GM19035 (cell line): ENCODE results near the gene ELOVL7.
"Not testable (repeated sequence)": the region's sequence is repeated elsewhere in the genome, so short reads cannot be mapped to it uniquely, and the experiment has no call there.

Experiments
- ATAC-seq: cut with Tn5 transposase; IDR thresholded peaks from one replicate; pipeline ENCODE4 v1.9.1; 2021; ENCODE audit not compliant: unreplicated experiment

The ELOVL7 gene

GRCh38 chr5:60797482-60798153 lies 46.5 kb downstream of the ELOVL7 start:
- ATAC-seq: no peak

- not testable (repeated sequence) for ATAC-seq
These were observed 48.6 kb downstream of the ELOVL7 start for GRCh38 chr5:60795424-60795950.

GRCh38 chr5:60794691-60795090 lies 49.4 kb downstream of the ELOVL7 start:
- no peak for ATAC-seq

- no peak for ATAC-seq
These were observed 51.6 kb downstream of the ELOVL7 start for GRCh38 chr5:60792438-60792837.

- ATAC-seq: no peak
These were observed 54.5 kb downstream of the ELOVL7 start for GRCh38 chr5:60789551-60789950.

- no peak for ATAC-seq
These were observed 55.1 kb downstream of the ELOVL7 start for GRCh38 chr5:60788863-60789513.

- ATAC-seq: no peak
These were observed 64.6 kb downstream of the ELOVL7 start for GRCh38 chr5:60779466-60779865.

GRCh38 chr5:60776343-60776742 lies 67.7 kb downstream of the ELOVL7 start:
- no peak for ATAC-seq

GRCh38 chr5:60765019-60765709 lies 78.9 kb downstream of the ELOVL7 start:
- no peak for ATAC-seq

GRCh38 chr5:60763061-60763460 lies 81.0 kb downstream of the ELOVL7 start:
- ATAC-seq: no peak

GRCh38 chr5:60754495-60754894 lies 89.6 kb downstream of the ELOVL7 start:
- no peak for ATAC-seq

- ATAC-seq: no peak
These were observed 99.4 kb downstream of the ELOVL7 start for GRCh38 chr5:60744682-60745081.

- no peak for ATAC-seq
These were observed 100.4 kb downstream of the ELOVL7 start for GRCh38 chr5:60743511-60744314.

GRCh38 chr5:60740322-60740721 lies 103.7 kb downstream of the ELOVL7 start:
- no peak for ATAC-seq

- ATAC-seq: no peak
These were observed 105.1 kb downstream of the ELOVL7 start for GRCh38 chr5:60738933-60739332.

- ATAC-seq: no peak
These were observed 105.6 kb downstream of the ELOVL7 start for GRCh38 chr5:60738461-60738860.

GRCh38 chr5:60730858-60731257 lies 113.2 kb downstream of the ELOVL7 start:
- ATAC-seq: not testable (repeated sequence)

GRCh38 chr5:60727033-60727679 lies 116.9 kb downstream of the ELOVL7 start:
- ATAC-seq: no peak

GRCh38 chr5:60724126-60724525 lies 119.9 kb downstream of the ELOVL7 start:
- ATAC-seq: no peak

- no peak for ATAC-seq
These were observed 121.7 kb downstream of the ELOVL7 start for GRCh38 chr5:60722416-60722815.

- ATAC-seq: no peak
These were observed 124.7 kb downstream of the ELOVL7 start for GRCh38 chr5:60719329-60719728.
